Mammary epithelial cell (primary cell): ENCODE results near the gene IGDCC3.

ENCODE experiments used
- CTCF ChIP-seq, 2 donors: IDR thresholded peaks in 1 of 2; conservative IDR thresholded peaks in 1 of 2; 2 replicates each; pipeline ENCODE4 v1.5.1; 2011 to 2012; ENCODE audit warnings: inconsistent platforms in 2 of 2, low read length in 2 of 2, mild to moderate bottlenecking in 2 of 2, control low read depth in 1 of 2, low read depth in 1 of 2; ENCODE audit not compliant: insufficient read depth in 1 of 2; ENCODE audit errors: extremely low read depth in 1 of 2
- EZH2 ChIP-seq: IDR thresholded peaks from 2 replicates; pipeline ENCODE4 v1.6.1; 2012; ENCODE audit warnings: low read length, inconsistent platforms, borderline replicate concordance

GRCh38 chr15:65395567-65396202 is 17.9 kb upstream of the IGDCC3 start:
- TF ChIP-seq CTCF (conservative IDR thresholded peaks at IDR 0.05 in 1 of 2, IDR thresholded peaks at IDR 0.05 in 1 of 2; ENCODE audit: extremely low read depth in 1 of 2, insufficient read depth in 1 of 2, low read depth in 1 of 2, low read length in 2 of 2) = no peak
- peak; percentile 91 for TF ChIP-seq EZH2
